GM21381 (cell line): Measurements from ENCODE around the gene CCDC185.

Experiments used
- ATAC-seq: cut with Tn5 transposase; IDR thresholded peaks from one replicate; pipeline ENCODE4 v1.9.1; 2021; ENCODE audit warnings: mild to moderate bottlenecking, moderate library complexity; ENCODE audit not compliant: unreplicated experiment

The CCDC185 gene

DNA sequence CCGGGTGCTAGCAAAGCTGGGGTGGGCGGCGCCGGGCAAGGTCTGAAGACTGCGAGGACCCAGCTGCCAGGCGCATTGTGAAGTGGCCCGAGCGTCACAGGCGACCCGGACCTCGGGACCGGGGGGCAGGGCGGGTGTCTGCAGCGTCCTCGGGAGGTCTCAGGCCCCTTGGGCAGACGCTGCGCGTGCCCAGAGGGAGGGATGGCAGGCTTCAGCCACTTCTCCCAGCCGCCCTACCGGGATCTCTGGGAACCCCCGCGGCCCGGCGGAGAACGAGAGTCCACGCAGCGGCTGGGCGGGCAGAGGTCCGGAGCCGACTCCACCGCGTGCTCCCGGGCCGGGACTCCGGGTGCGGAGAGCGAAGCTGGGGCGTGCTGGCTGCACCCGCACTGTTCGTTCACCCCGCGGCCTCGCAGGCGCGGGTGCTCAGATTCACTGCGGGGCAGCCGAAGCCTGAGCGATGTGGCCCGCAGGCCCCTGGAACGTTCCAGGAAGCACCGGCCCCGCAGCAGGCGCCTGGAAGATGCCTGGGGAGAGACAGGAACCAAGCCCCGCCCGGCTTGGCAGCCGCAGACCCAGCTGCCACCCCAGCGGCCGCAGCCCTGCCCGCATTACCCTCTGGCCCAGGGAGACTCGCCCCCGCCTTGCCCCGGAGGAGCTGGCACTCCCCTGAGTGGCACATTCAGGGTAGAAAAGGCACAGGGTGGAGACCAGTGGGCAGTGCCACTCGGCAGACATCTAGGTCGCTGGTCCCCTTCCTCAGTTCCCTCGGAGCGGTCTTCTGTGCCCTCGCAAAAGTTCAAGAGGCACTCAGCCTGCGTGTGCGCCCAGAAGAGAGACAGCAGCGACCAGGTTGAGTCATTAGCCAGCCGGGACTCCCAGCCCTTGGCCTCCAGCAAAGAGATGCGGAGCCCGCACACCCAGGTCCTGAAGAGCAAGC lies at the start of gene CCDC185:
CCDC185 (plus strand) TSS at position 141 of the 940 bp plus-strand sequence; CDS start at position 202, 61 bp downstream.
- no peak for ATAC-seq

- no peak for ATAC-seq
Measured at GRCh38 chr1:223343692-223344091, 49.5 kb upstream of the CCDC185 start.

DNA sequence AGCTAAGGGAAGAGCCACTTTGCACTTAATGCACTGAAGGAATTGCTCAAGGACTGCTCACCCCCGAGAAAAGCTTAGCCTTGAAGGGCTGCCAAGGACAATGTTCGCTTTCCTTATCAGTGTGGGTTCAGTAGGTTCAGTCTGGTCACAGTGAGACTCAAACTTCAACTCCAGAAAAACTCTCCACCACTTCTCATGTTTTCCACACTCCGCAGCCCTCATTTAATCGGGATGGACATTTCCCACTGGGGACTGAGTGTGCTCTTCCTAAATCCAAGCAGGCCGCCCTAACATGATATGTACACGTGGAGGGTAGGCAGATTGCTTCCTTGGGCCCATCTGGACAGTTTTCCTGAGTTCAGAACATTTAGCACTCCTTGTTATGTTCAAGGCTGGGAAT lies 48.7 kb upstream of the CCDC185 start:
- ATAC-seq, result no peak

- ATAC-seq, result no peak
Measured at GRCh38 chr1:223345720-223346119, 47.5 kb upstream of the CCDC185 start.

GRCh38 chr1:223346311-223346710 lies 46.9 kb upstream of the CCDC185 start:
- ATAC-seq, result no peak

DNA sequence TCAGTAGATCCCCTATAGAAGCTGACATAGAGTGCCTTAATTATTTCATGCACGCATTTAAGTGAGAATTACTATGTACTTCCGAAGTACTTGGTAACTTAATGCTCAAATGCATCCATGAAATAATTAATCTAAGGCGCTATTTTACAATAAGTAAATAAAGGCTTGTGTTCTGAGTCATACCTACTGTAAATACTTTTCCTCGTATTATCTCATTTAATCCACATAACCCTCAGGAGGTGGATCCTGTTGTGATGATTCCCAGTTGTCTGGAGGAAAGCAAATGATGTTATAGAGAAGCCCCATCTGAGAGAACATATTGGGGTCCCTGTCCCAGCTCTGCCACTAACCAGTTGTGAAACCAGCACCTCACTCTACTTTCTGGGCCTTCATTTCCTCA lies 45.6 kb upstream of the CCDC185 start:
- ATAC-seq, result no peak

DNA sequence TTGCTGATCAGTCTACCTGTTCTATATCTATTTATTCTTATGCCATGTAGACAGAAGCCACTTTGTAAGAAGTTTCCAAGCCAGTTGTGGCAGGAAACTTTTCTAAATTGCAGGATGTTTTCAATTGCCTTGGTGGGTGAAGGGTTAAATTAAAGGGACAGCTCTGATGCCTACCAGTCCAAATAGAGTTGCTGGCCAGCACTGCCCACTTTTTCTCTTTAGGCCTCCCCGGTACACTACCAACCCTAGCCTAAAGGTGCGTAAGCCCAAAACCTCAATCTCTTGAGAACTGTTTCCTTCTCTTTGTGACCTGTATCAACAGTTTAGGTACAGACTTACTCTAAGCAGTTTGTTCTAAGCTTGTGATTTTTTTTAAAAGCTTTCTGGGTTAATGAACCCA lies 44.8 kb upstream of the CCDC185 start:
- no peak for ATAC-seq

DNA sequence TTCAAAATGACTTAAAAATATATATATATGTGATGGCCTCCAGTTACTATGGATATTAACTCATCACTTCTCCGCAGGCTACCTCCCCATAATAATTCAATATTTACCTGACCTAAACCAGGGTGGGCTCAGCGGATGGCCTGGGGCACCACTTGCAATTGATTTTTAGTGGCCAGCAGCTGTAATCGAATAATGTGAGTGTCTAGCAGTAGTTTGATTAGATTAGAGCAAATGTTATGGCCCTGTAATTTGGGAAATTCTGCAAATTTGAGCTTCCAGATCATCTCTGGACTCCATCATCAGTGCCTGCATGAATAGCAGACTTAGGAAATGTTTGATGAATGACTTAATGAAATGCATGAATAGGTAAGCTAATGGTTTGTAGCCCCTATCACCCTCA lies 44.0 kb upstream of the CCDC185 start:
- no peak for ATAC-seq

DNA sequence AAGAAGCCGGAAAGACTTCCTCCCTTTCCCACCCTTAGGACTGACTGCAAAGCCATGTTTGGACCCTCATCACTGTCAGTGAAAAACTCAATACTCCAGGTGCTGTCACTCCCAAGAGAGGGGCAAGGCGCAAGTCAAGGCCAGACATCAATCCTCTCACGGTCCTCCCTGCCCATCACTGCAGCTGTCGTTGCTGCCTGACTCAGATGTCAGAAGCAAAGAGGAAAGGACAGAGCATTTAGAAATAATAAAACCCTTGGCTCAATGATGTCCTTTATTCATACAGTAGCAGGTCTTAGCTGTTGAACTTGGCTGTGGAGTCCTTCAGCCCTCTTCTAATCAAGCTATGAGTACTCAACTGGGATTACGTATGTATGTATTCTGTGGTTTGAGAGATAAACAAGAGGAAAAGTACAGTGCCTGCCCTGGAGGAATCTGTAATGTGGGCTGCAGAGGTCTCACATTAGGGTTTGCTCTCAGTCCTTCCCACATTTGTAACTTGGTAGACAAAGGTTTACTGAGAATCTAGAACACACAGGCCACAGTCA lies 42.8 kb upstream of the CCDC185 start:
- no peak for ATAC-seq

DNA sequence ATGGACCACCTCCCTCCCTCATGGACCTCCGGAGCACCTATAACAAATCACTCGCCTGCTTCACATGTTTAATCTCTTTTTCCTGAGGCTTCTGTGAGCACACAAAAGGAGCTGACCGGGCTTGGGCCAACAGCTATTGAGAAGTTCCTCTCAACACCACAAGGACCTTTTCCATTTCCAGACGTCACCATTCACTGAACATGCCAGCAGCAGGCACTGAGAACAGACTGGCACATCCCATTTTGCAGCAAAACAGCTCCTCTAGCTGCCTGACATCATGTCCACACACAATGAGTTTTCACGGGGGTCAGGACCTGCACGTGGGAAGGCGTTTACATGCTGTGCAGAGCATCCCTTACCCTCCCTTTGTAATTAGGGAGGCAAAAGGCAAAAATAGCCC lies 40.3 kb upstream of the CCDC185 start:
- ATAC-seq, result no peak

DNA sequence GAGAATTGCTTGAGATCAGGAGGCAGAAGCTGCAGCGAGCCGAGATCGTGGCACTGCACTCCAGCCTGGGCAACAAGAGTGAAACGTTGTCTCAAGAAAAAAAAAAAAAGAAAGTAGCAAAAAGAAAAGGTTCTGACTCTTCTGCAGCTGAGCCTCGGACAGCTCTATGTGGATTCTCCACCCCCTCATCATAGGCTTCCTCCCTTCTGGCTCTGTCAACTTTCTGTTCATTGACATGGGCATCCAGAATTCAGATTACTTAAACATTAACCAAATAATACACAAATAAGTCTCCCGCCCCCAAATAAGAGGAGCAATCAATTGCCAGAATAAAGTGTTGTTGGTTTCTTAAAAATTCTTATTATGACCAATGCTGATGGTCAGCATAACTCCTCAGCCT lies 39.3 kb upstream of the CCDC185 start:
- no peak for ATAC-seq

GRCh38 chr1:223355699-223356098 lies 37.5 kb upstream of the CCDC185 start:
- no peak for ATAC-seq

DNA sequence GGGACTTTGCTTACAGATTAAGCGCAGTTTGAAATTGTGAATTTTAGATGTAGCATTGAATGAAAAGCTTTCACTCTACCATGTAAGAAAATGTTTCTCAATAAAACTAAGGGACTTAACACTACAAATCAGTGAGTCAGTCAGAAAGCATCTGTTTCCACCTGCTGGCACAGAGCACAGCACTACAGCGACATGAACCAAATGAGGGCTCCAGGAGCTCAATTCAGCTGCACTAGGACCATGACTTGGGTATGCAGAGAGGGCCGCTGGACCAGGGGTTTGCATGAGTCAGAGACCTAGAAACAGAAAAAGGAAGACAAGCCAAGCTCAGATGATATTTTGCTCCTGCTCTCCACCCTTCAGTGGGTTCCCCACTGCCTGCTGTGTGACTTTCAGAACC lies 34.4 kb upstream of the CCDC185 start:
- no peak for ATAC-seq

GRCh38 chr1:223363057-223363855 lies 30.0 kb upstream of the CCDC185 start:
- no peak for ATAC-seq

DNA sequence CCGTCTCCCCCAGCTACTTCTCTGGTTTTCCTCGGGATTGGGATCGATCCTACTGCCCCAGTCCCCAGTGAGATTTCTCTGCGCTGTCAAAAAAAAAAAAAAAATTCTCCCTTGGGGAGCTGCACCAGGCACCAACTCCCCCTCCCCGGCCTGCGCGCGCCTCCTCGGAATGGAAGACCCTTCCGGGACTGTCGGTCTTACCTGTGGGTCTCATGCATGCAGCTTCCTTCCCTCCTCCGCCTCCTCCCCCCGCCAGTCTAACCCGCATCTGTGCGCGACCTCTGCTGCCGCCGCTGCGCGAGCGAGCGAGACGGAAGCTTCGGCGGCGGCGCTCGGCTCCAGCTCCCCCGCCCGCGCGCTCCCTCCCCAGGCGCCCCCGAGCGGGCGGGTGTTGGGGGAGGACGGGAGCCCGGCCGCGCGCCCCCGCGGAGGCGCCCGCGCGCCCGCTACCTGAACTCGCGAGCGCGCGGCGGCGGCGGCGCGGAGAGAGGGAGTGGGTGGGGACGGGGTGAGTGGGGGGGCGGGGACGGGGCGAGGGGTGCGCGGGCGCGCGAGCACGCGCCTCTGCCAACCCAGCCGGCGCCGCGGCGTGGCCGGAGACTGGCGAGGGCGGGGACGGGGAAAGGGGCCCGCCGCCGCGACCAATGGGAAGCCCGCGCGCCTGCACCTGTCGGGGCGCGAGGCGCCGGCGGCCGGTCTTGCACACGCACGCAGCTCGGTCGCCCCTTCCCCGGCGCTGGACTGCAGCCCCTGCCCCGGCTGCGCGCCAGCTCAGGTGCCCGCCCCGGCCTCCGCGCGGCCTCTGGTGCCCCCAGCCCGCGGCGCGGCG lies 29.1 kb upstream of the CCDC185 start, which contains the start of gene SUSD4:
SUSD4 (minus strand) TSS at position 321 of the 829 bp plus-strand sequence. CDS start 751 bp downstream, outside the sequence.
- ATAC-seq, result peak; percentile 67

DNA sequence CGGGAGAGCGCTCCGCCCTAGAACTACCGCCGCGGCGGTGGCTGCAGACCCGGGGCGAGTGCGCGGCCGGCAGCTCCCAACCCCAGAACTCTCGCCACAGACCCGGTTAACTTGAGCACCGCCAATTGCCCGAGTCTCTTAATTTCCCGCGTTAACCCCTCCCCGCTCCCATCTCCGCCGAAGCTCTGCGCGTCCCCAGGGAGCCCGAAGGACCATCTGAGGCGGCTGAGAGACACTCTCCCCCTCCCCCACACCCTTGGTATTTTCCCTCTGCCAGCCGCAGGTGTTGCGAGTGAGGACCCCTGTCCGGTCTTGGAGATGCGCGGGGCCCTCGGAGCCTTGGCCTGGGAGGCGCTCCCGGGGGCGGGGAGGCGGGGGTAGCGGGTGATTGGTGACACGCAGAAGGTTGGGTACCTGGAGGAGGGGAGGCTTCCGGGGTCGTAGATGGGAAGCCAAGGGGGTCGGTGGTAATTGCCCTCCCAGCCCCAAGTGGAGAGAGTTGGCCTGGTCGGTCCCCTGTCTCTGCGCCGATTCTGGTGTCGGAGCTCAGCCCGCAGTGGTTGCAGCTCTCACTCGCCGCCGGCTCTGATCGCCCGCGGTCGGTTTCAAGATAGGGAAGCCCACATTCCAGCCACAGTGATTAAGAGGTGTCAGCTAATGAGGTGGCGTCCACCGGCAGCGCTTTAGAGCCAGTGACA lies 28.4 kb upstream of the CCDC185 start:
- peak; percentile 13 for ATAC-seq

- no peak for ATAC-seq
Measured at GRCh38 chr1:223374064-223374610, 19.1 kb upstream of the CCDC185 start.

GRCh38 chr1:223378754-223379153 lies 14.5 kb upstream of the CCDC185 start:
- ATAC-seq, result no peak

DNA sequence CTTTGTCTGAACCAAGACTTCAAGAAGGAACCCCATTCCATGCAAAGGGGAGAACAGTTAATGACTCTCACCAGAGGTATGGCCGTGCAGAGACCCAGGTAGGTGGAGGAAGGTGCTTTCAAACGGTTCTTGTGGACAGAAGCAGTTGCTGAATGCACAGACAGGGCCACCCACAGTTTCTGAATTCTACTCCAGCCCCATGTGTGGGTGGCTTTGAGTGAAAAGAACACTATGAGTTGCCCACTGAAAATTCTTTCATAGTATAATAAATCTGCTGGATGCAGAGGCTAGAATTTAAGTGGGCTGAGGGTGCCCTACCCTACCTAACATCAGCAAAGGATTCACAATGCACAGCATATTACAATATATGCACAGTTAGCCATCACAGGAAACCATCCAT lies 7.2 kb upstream of the CCDC185 start:
- ATAC-seq, result no peak

- no peak for ATAC-seq
Measured at GRCh38 chr1:223390618-223391017, 2.6 kb upstream of the CCDC185 start.
